ENCODE measurements around the gene SNAI1. TPM values are rescaled to one million over a fixed set of nuclear protein-coding genes. Genes with fewer than 3 reads are reported as not detected.

The SNAI1 gene
- total RNA-seq, 1 experiment from 2014 or later = 5.4 TPM

- peak overlapping the region; percentile 24 for H3K4me2 ChIP-seq (ENCODE audit: low read length)
- H3F3A ChIP-seq (ENCODE audit: low read length, unreplicated experiment) = no peaks in the 10 kb centered on the region
- H3K36me3 ChIP-seq (ENCODE audit: low read depth, low read length) = no peaks in the 10 kb centered on the region
- no peak overlapping the region for H3K4me3 ChIP-seq (ENCODE audit: low read length)
- no peaks in the 10 kb centered on the region for H3K27me3 ChIP-seq (ENCODE audit: low read length)
- no peaks in the 10 kb centered on the region for H4K20me1 ChIP-seq (ENCODE audit: low read length)
- ChIA-PET CTCF (interaction anchor here (0.7 kb wide), 1 partner anchor 44 kb away, joined by 14 read pairs; no protein-coding TSS in a partner anchor), POLR2A (ENCODE audit: unreplicated experiment) (no interaction called here)
- no peaks in the 10 kb centered on the region for H3K9me3 ChIP-seq (ENCODE audit: low read length)
- no TSS peak for BruUV-seq (replicated peaks)
- no peaks in the 10 kb centered on the region for H3K9me2 ChIP-seq (replicated peaks; ENCODE audit: low read length)
- DNase-seq (peak; percentile 96), ATAC-seq (peak; percentile 71)
- TF ChIP-seq EZH2 (IDR thresholded peaks at IDR 0.05; ENCODE audit: low read length, unreplicated experiment) (no peak), CTCF (conservative IDR thresholded peaks at IDR 0.05; ENCODE audit: low read depth, low read length) (no peak), EZH2phosphoT487 (IDR thresholded peaks at IDR 0.05; ENCODE audit: borderline replicate concordance, low read length) (no peak)
- H2AFZ ChIP-seq (ENCODE audit: low read length) = peak overlapping the region; percentile 32; the same call in 1 of the 2 replicates
- H3K4me1 ChIP-seq (ENCODE audit: insufficient read depth, low read length) = peaks cover 32% of the 10 kb centered on the region
- H3K9ac ChIP-seq (ENCODE audit: low read length) = peak overlapping the region; percentile 44; the same call in 1 of the 2 replicates
- H3K79me2 ChIP-seq (ENCODE audit: low read length) = no peaks in the 10 kb centered on the region
- intact Hi-C loops (cut with micrococcal nuclease) = no loop called here
- peak overlapping the region; percentile 43 for H3K27ac ChIP-seq (ENCODE audit: low read length)
These were observed 44.9 kb downstream of the SNAI1 start for GRCh38 chr20:50027611-50028105.

GRCh38 chr20:50029083-50029696 lies 46.4 kb downstream of the SNAI1 start:
- DNase-seq = no peak
- Histone ChIP-seq H4K20me1 (ENCODE audit: low read length) (no peaks in the 10 kb centered on the region), H3K4me1 (ENCODE audit: insufficient read depth, low read length) (peaks cover 46% of the 10 kb centered on the region), H3K9me2 (replicated peaks; ENCODE audit: low read length) (no peaks in the 10 kb centered on the region), H2AFZ (ENCODE audit: low read length) (no peak overlapping the region), H3K4me2 (ENCODE audit: low read length) (peak overlapping the region; percentile 68), H3K27me3 (ENCODE audit: low read length) (no peaks in the 10 kb centered on the region), H3K79me2 (ENCODE audit: low read length) (no peaks in the 10 kb centered on the region), H3K36me3 (ENCODE audit: low read depth, low read length) (no peaks in the 10 kb centered on the region), H3K9me3 (ENCODE audit: low read length) (no peaks in the 10 kb centered on the region), H3K9ac (ENCODE audit: low read length) (peak overlapping the region; percentile 33; the same call in 1 of the 2 replicates), H3K4me3 (ENCODE audit: low read length) (no peak overlapping the region), H3K27ac (ENCODE audit: low read length) (peak overlapping the region; percentile 68), H3F3A (ENCODE audit: low read length, unreplicated experiment) (no peaks in the 10 kb centered on the region)
- ChIA-PET POLR2A (ENCODE audit: unreplicated experiment) (interaction anchor here (0.7 kb wide), 1 partner anchor 10 kb away, joined by 6 read pairs; no protein-coding TSS in a partner anchor), CTCF (no interaction called here)
- no TSS peak for BruUV-seq (replicated peaks)
- ATAC-seq = no peak
- TF ChIP-seq CTCF (conservative IDR thresholded peaks at IDR 0.05; ENCODE audit: low read depth, low read length) (no peak), EZH2phosphoT487 (IDR thresholded peaks at IDR 0.05; ENCODE audit: borderline replicate concordance, low read length) (no peak), EZH2 (IDR thresholded peaks at IDR 0.05; ENCODE audit: low read length, unreplicated experiment) (no peak)
- intact Hi-C loops (cut with micrococcal nuclease) = no loop called here
